Heart right ventricle (tissue), 16 donors: ENCODE data around the gene WDR18. TPM values are rescaled to one million over a fixed set of nuclear protein-coding genes. Genes with fewer than 3 reads are reported as not detected.
A peak's percentile ranks its signal among the peaks of the same experiment; 100 is the strongest.

Experiments used
- ATAC-seq, 8 donors: fragments of 200-7000 bp; cut with Tn5 transposase; one replicate each; pipeline ENCODE4 v1.9.1; 2020; ENCODE audit warnings: mild to moderate bottlenecking in 8 of 8, moderate library complexity in 8 of 8, moderate number of reproducible peaks in 1 of 8
- DNase-seq, 2 donors: peaks; one replicate each; pipeline ENCODE4 v3.0.0-alpha.2; 2020
- H3K27ac ChIP-seq, 10 donors: fragments of 200-600 bp; sonication (generic) in 2 of 10; one replicate each; pipeline versions ENCODE4 v1.5.0 to v1.8.0; 2020 to 2022; ENCODE audit warnings: mild to moderate bottlenecking in 3 of 10
- H3K27me3 ChIP-seq, 7 donors: fragments of 200-600 bp; one replicate each; pipeline ENCODE4 v1.8.0; 2021 to 2022; ENCODE audit warnings: mild to moderate bottlenecking in 2 of 7
- H3K36me3 ChIP-seq, 9 donors: fragments of 200-600 bp; sonication (generic) in 1 of 9; one replicate each; pipeline versions ENCODE4 v1.5.0 to v1.8.0; 2020 to 2022; ENCODE audit warnings: mild to moderate bottlenecking in 2 of 9
- H3K4me1 ChIP-seq, 9 donors: fragments of 200-600 bp; sonication (generic) in 1 of 9; one replicate each; pipeline versions ENCODE4 v1.5.0 to v1.8.0; 2020 to 2022; ENCODE audit warnings: mild to moderate bottlenecking in 4 of 9
- H3K4me3 ChIP-seq, 10 donors: fragments of 200-600 bp; sonication (generic) in 2 of 10; one replicate each; pipeline versions ENCODE4 v1.5.0 to v1.8.0; 2020 to 2022; ENCODE audit warnings: mild to moderate bottlenecking in 7 of 10, moderate library complexity in 2 of 10
- H3K9me3 ChIP-seq, 11 donors: fragments of 200-600 bp in 10 of 11; sonication (generic) in 2 of 11; one replicate each; pipeline versions ENCODE4 v1.5.0 to v1.8.0; 2013 to 2022; ENCODE audit warnings: mild to moderate bottlenecking in 2 of 11, control low read depth in 1 of 11, moderate library complexity in 1 of 11
- WGBS, 2 donors: extraction: QIAGEN DNeasy Blood & Tissue Kit; methylation state at CpG; one replicate each; pipeline ENCODE4 v1.1.7; 2013; ENCODE audit warnings: inconsistent platforms in 1 of 2; 5-methylcytosine and 5-hydroxymethylcytosine counted together
- intact Hi-C, 10 donors: fragments of 100-400 bp; cut with DNase I; formaldehyde crosslinking; loops; one replicate each; pipeline versions ENCODE4 v1.11.1 to v1.14.2; 2022
- polyA plus RNA-seq, 2 donors: library from polyadenylated mRNA; stranded (reverse); fragments of 200-250 nt; gene quantifications; one replicate each; pipeline ENCODE4 v1.2.3, GENCODE V29; 2013
- total RNA-seq, 10 donors: library from RNA; stranded (reverse); fragmentation: NEBNext Ultra II Directional in 3 of 10; extraction: Animal tissue kit (Norgen Biotek cat#: 25700) in 3 of 10; gene quantifications; one replicate each; pipeline versions ENCODE4 v1.2.1 to v1.2.4, GENCODE V29; 2021 to 2023
- TF ChIP-seq, protein P1 (sequence below), 9 donors: fragments of 200-600 bp; sonication (generic) in 2 of 9; IDR thresholded peaks; one replicate each; pipeline versions ENCODE4 v1.5.0 to v1.8.0; 2021 to 2022; ENCODE audit warnings: antibody characterized with exemption in 9 of 9, mild to moderate bottlenecking in 5 of 9, moderate library complexity in 1 of 9
- donor health status: Arrhythmogenic right ventricular cardiomyopathy.
- donor health status: ischemic (EF 13 %, LVEDD 7.1; RV severe dilation, severe dysfunction).
- donor health status: healthy with polysubstance abuse.
- donor health status: DM: no; HTN: yes; CAD: no.
- donor health status: DM: no; HTN: no; CAD: no.
- donor health status: ischemic (EF 25% LVEDD 6.9; RV normal size, moderate dysfunction).
- donor health status: ischemic (EF 25% LVEDD 5.7; RV mildly dilated, moderate dysfunction).
- donor health status: healthy.
- donor health status: DM: yes; HTN: yes; CAD: no.
- donor health status: Ischemic cardiomyopathy.
- donor health status: ischemic (EF 35%, LVEDD 5.7; RV mildly dilated, moderate dysfunction).
- donor health status: nonischemic (EF 11% LVEDD 7.7; RV severe dilation, severe dysfunction).
- donor health status: DM: yes; HTN: yes; CAD: no.
- donor health status: PGD.
- donor health status: ischemic (EF 29% LVEDD 5.4; RV normal size, mild dysfunction).
- donor health status: nonischemic (EF 23%, LVEDD 6.1; RV moderate dilation, normal function).

The WDR18 gene
- total and polyA plus RNA-seq, 12 donors: 17.3 to 66.4 (median 21.0) TPM

- peak within 1 kb of the TSS in 6 of 10 donors; percentile 19 to 92 (median 48) for H3K27ac ChIP-seq
- peak within 1 kb of the TSS; percentile 30 to 73 (median 61) for H3K4me3 ChIP-seq
- no peaks in the 10 kb centered on the region for H3K27me3 ChIP-seq
- DNase-seq: peak; percentile 98 to 100
- H3K9me3 ChIP-seq: no peaks in the 10 kb centered on the region
- H3K36me3 ChIP-seq: peaks cover 0 to 32% (median 0%) of the 10 kb centered on the region in 9 donors
- TF ChIP-seq, protein P1, sequence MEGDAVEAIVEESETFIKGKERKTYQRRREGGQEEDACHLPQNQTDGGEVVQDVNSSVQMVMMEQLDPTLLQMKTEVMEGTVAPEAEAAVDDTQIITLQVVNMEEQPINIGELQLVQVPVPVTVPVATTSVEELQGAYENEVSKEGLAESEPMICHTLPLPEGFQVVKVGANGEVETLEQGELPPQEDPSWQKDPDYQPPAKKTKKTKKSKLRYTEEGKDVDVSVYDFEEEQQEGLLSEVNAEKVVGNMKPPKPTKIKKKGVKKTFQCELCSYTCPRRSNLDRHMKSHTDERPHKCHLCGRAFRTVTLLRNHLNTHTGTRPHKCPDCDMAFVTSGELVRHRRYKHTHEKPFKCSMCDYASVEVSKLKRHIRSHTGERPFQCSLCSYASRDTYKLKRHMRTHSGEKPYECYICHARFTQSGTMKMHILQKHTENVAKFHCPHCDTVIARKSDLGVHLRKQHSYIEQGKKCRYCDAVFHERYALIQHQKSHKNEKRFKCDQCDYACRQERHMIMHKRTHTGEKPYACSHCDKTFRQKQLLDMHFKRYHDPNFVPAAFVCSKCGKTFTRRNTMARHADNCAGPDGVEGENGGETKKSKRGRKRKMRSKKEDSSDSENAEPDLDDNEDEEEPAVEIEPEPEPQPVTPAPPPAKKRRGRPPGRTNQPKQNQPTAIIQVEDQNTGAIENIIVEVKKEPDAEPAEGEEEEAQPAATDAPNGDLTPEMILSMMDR (IDR thresholded peaks at IDR 0.05): peak in 2 of 9 donors; percentile 6 to 13
- peaks cover 5 to 56% (median 29%) of the 10 kb centered on the region in 9 donors for H3K4me1 ChIP-seq
- WGBS, 2 donors: 1 to 2% methylated on average over 56 of the region's 56 CpGs
- intact Hi-C loops: loop anchor here in 7 of 10 donors (2.0 to 10.0 kb wide), 5 partner anchors 42 to 57 kb away; partner anchors contain the start of gene POLR2E (in 6 of the 7)
- peak; percentile 91 to 97 (median 96) for ATAC-seq
Observed at GRCh38 chr19:1039646-1040475, 55.7 kb downstream of the WDR18 start, which contains the start of gene ABCA7. Gene ABCA7 (plus strand): TSS chr19:1040107. CDS start chr19:1041362, 1,255 bp downstream.

DNA sequence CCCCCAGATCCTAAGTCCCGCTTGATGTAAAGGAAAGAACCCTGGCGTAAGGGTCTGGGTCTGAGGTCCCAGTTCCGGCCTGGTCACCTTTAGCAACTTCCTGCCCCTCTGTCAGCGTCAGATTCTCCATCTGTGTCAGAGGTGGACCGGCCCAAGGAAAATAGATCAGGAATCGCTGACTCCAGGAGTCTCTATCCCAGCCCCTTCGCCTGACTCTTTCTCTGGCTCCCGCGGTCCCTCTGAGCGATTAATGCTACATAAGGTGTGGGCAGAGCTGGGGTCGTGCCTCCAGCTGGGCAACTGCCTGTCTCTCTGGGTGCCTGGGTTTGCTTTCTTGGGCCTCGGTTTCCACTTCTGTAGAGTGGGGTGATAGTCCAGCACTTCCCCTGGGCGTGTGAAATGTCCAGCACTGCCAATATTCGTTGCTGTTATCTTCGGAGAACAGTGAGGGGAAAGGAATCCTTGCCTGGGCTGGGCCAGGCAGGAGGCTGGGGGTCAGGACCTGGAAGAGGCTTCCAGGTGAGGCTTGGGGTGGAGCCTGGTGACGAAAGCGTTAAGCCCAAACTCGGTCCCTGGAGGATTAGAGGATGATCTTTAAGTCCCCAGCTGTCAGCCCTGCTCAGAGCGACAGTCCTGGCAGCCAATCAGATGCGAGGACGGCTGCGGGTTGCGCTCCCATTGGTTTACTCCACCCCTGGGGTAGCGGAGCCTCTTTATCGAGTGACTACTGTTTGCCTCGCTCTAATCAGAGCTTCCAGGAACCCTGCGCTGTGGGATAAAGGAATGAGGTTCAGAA is 56.5 kb downstream of the WDR18 start:
- WGBS, 2 donors: 1 to 3% methylated on average over 27 of the region's 27 CpGs
- H3K9me3 ChIP-seq: no peaks in the 10 kb centered on the region
- H3K27ac ChIP-seq: peak overlapping the region in 7 of 10 donors; percentile 13 to 92 (median 41)
- TF ChIP-seq, protein P1 (IDR thresholded peaks at IDR 0.05): no peak
- DNase-seq (peak; percentile 92), ATAC-seq (peak; percentile 55 to 86 (median 78))
- H3K4me1 ChIP-seq: peaks cover 5 to 56% (median 29%) of the 10 kb centered on the region in 9 donors
- H3K36me3 ChIP-seq: peaks cover 0 to 26% (median 0%) of the 10 kb centered on the region in 9 donors
- no peaks in the 10 kb centered on the region for H3K27me3 ChIP-seq
- H3K4me3 ChIP-seq: peak overlapping the region; percentile 30 to 73 (median 61)
- intact Hi-C loops: loop anchor here in 6 of 10 donors (2.0 to 10.0 kb wide), 5 partner anchors 42 to 57 kb away; partner anchors contain the start of gene POLR2E (in 5 of the 6)

GRCh38 chr19:1041272-1041834 is 57.2 kb downstream of the WDR18 start:
- 36 to 38% methylated on average over 26 of the region's 26 CpGs for WGBS, 2 donors
- H3K4me1 ChIP-seq: peaks cover 5 to 56% (median 29%) of the 10 kb centered on the region in 9 donors
- H3K4me3 ChIP-seq: peak overlapping the region in 9 of 10 donors; percentile 30 to 73 (median 63)
- intact Hi-C loops: loop anchor here in 6 of 10 donors (2.0 to 10.0 kb wide), 5 partner anchors 41 to 56 kb away; partner anchors contain the start of gene POLR2E (in 5 of the 6)
- no peaks in the 10 kb centered on the region for H3K27me3 ChIP-seq
- peaks cover 0 to 20% (median 0%) of the 10 kb centered on the region in 9 donors for H3K36me3 ChIP-seq
- H3K27ac ChIP-seq: peak overlapping the region in 4 of 10 donors; percentile 13 to 92 (median 26)
- TF ChIP-seq, protein P1 (IDR thresholded peaks at IDR 0.05): no peak
- DNase-seq (no peak), ATAC-seq (peak in 3 of 8 donors; percentile 0 to 2 (median 2))
- H3K9me3 ChIP-seq: no peaks in the 10 kb centered on the region
